ENCODE data around the gene LRP6. TPM values are rescaled to one million over a fixed set of nuclear protein-coding genes. Genes with fewer than 3 reads are reported as not detected.
"Not testable (repeated sequence)": the region's sequence is repeated elsewhere in the genome, so short reads cannot be mapped to it uniquely, and the experiment has no call there.

LRP6 gene
- total RNA-seq, 1 experiment from 2014 or later: 13.8 TPM

DNA sequence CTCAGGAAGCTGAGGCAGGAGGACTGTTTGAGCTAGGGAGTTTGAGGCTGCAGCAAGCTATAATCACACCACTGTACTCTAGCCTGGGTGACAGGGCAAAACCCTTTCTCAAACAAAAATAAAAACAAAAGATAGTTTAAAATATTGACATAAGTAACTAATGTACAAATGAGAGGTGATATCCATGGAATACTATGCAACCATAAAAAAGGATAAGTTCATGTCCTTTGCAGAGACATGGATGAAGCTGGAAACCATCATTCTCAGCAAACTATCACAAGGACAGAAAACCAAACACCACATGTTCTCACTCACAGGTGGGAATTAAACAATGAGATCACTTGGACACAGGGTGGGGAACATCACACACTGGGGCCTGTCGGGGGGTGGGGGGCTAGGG, 122.3 kb downstream of the LRP6 start:
- DNase-seq (ENCODE audit: low spot score); in situ Hi-C loops (cut with HindIII; ENCODE audit: low sequenced_read_pairs): not testable (repeated sequence)

DNA sequence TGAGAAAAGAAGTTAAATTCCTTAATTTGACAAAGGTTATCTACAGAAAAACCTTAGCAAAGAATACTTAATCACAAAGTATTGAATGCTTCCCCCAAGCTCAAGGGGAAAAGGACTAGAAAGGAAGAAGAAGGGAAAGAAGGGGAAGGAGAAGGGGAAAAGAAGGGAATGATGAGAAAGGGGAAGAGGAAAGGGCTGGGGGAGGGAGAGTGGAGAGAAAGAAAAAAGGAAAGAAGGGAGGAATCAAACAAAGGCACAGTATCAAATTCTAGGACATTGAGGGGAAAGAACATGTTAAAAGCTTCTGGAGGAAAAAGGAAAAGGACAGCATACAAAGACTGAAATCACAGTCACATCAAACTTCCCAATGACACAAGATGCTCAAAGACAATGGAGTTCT, 125.8 kb downstream of the LRP6 start:
- in situ Hi-C loops (cut with HindIII; ENCODE audit: low sequenced_read_pairs): no loop called here
- DNase-seq (ENCODE audit: low spot score): no peak

DNA sequence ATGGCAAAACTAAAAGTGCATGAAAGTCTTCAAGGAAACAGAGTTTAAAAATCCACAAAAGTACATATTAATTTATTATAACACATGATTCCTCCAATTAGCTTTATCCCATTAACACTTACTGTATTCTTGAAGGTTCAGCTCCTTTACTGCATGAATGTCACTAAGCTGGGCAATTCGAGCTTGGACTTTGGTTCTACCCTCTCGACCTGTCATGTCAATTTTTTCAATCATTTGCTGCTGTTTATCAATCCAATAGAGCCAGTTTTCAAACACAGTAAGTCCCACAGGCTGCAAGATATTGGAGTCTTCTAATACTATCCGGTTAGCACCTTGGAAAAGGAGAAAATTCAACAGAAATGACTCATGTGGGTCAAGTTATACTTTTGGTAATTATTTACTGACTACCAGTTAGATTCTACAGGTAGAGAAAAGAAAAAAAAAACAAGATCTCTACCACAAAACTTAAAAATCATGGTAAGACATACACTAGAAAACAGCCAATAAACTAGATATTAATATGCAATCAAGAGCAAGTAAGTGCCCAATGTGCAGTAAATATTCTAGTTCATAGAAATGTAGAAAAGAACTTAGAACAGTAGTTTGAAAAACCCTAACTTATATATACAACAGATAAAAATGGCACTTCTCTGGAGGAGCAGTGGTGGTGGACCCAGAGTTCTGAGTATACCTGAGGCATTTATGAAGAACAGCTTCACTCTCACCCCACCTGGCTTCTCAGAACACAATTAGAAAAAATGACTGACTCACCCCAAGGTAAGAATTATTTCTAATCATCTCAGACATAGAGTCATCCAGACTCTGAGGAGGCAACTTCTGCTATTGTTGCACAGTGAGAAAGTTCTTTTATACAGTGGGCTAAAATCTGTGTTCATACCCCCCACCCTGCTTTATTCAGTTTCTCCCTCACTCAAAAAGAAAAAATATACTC, 128.4 kb downstream of the LRP6 start:
- in situ Hi-C loops (cut with HindIII; ENCODE audit: low sequenced_read_pairs): no loop called here
- no peak for DNase-seq (ENCODE audit: low spot score)

DNA sequence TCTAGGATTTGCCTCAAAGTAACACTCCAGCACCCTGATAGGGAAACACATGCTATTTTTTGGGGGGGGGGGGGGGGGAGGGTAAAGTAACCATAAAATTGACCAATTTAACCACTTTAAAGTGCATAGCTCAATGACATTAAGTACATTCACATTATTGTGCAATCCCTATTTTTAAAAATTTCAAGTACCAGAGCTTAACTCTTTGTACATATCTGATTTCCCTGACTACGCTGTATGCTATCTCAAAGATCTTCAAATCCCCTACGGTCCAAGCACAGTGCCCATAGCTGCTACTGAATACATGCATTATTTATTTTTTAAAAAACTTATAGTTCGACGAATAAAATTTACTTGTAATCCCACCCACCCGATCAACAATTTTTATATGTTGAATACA, 133.1 kb downstream of the LRP6 start:
- DNase-seq (ENCODE audit: low spot score): no peak
- in situ Hi-C loops (cut with HindIII; ENCODE audit: low sequenced_read_pairs): no loop called here

DNA sequence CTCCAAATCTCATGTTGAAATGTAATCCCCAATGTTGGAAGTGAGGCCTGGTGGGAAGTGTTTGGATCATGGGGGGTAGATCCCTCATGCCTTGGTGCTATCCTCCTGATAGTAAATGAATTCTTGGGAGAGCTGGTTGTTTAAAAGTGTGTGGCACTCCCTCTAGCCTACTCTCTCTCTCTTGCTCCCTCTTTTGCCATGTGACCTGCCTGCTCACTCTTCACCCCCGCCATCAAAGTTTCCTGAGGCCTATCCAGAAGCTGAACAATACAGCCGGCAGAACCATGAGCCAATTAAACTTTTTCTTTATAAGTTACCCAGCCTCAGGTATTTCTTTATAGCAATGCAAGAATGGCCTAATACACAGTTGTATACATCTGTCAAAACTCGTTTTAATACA, 133.6 kb downstream of the LRP6 start:
- in situ Hi-C loops (cut with HindIII; ENCODE audit: low sequenced_read_pairs): no loop called here
- no peak for DNase-seq (ENCODE audit: low spot score)

DNA sequence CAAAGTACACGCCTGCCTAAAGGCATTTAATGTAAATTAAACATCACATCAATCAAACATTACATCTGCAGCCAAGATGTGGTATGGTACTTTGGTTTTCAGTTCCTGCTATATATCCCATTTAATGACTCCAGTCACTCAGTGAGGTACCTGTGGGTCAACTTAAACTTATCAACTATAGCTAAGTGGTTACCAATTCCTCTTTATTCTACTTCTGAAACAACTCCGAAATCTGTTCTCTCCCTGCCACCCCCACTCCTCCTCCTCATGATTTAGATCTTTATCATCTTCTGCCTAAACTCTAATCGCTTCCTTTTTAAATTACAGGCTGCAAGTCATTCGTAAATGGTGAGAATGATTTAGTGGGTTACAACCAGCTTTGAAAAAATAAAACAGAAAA, 138.2 kb downstream of the LRP6 start:
- in situ Hi-C loops (cut with HindIII; ENCODE audit: low sequenced_read_pairs): no loop called here
- no peak for DNase-seq (ENCODE audit: low spot score)

DNA sequence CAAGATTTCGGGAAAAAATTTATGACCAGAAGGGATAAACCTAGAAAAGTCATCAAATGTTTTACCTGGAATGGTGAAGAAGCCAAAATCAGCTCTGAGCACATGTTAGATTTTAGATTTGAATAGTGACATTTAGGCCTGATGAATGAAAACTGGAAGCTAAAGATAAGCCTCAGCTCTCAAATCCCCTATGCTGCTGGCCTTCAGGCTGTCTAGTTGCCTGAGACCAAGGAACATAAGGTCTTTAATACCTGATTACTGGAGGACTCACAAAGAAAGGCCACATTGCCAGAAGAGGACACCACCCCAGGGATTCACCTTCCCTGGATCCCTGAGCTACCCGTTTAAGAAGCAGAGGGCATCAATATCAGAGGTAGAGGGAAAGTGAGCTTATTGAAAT, 139.5 kb downstream of the LRP6 start:
- in situ Hi-C loops (cut with HindIII; ENCODE audit: low sequenced_read_pairs): no loop called here
- no peak for DNase-seq (ENCODE audit: low spot score)

DNA sequence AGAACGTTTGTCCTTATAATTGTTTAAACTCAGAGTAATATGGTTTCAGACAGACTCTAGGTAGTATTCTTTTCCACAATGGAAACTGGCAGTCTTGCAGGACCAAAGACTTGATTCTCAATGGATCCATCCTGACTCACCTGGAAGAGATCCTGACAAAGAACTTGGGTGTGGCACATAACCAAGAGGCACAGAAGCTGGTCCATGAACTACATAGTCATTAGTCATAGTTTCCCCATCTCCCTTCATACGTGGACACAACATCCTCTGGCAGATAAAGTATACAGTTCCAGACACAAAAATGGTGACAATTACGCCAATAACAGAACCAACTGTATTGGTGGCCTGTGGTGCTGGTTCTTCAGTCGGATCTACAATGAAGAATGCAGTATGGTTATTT, 140.3 kb downstream of the LRP6 start:
- in situ Hi-C loops (cut with HindIII; ENCODE audit: low sequenced_read_pairs): no loop called here
- DNase-seq (ENCODE audit: low spot score): no peak

DNA sequence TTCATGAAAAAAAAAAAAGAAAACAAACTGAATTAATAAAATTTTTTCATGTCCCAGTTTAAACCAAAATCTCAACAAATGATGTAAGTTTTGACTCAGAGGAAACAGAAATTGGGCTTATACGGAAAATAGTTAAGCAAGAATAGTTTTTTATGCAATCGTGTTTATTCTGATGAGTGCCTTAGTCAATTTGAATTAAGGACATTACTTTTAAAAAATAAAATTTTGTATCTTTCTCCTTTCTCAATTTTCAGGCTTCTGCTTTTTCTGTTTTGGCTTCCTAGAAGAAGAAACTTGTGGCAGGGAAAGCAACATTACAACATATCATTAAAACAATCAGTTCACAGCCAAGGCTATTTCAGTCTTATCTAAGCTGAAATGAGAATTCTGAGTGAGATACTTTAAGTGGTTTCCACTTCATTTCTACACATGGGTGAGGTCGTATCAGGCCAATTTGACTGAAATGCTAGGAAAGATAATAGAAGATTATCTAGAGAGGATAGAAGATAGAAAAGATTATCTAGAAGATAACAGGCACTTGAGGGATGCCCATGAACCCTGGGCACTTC, 143.7 kb downstream of the LRP6 start:
- no peak for DNase-seq (ENCODE audit: low spot score)
- in situ Hi-C loops (cut with HindIII; ENCODE audit: low sequenced_read_pairs): no loop called here

DNA sequence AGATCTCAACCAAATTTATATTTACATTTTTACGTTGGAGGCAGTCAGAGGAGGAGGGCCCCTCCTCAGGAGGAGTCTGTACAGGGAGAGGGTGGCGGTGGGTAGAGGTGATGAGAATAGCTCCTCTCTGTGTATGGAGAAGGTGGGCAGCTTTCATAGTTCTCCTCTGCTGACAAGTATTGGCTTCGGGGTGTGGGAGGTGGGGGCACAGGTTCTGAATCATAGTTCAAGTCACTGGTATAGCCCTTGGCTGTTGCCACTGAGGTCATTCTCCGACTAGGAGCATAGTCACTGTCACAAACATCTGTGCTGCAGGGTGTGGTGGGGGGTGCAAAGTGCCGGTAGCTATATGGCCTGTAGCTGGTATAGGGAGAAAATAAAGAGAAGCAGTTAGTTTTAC, 145.8 kb downstream of the LRP6 start:
- in situ Hi-C loops (cut with HindIII; ENCODE audit: low sequenced_read_pairs): no loop called here
- no peak for DNase-seq (ENCODE audit: low spot score)

DNA sequence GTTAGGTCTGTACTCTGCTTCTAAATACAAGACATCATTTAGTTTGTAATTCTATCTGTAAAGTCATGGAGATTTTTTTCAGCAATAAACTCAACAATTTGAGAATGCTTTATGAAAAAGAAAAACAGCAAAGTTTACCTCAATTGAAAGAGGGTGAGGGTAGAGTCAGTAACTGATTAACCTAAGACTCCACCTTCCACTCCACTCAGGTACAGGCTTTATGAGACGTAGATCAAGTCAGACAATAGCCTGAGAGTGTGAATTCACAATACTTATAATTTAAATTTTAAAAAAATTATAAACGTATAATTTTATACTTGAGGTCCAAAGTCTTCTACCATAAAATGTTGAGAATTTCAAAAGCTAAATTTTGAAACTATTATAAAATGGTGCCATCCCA, 150.2 kb downstream of the LRP6 start:
- no peak for DNase-seq (ENCODE audit: low spot score)
- in situ Hi-C loops (cut with HindIII; ENCODE audit: low sequenced_read_pairs): no loop called here

DNA sequence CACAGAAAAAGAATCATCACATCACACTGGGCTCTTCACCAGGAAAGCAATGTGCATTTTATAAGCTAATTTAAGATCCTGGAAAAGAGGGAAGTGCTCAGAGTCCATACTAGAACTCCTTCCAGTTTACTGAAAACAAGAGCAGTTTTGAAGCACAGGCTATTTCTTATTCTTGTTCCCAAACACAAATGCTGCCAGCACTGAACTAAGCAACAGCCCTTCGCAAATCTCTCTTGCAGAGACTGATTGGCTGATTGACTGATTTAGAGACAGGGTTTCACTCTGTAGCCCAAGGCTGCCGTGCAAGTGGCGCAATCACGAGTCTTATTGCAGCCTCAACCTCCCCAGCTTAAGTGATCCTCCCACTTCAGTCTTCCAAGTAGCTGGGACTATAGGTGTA, 151.3 kb downstream of the LRP6 start:
- no peak for DNase-seq (ENCODE audit: low spot score)
- in situ Hi-C loops (cut with HindIII; ENCODE audit: low sequenced_read_pairs): no loop called here

DNA sequence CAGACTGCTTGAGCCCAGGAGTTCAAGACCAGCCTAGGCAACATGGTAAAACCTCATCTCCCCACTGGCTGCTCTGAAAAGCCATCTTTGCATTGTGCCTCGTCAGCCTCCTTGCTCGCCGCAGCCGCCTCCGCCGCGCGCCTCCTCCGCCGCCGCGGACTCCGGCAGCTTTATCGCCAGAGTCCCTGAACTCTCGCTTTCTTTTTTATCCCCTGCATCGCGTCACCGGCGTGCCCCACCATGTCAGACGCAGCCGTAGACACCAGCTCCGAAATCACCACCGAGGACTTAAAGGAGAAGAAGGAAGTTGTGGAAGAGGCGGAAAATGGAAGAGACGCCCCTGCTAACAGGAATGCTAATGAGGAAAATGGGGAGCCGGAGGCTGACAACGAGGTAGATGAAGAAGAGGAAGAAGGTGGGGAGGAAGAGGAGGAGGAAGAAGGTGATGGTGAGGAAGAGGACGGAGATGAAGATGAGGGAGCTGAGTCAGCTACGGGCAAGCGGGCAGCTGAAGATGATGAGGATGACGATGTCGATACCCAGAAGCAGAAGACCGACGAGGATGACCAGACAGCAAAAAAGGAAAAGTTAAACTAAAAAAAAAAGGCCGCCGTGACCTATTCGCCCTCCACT, 155.8 kb downstream of the LRP6 start:
- DNase-seq (ENCODE audit: low spot score); in situ Hi-C loops (cut with HindIII; ENCODE audit: low sequenced_read_pairs): not testable (repeated sequence)

DNA sequence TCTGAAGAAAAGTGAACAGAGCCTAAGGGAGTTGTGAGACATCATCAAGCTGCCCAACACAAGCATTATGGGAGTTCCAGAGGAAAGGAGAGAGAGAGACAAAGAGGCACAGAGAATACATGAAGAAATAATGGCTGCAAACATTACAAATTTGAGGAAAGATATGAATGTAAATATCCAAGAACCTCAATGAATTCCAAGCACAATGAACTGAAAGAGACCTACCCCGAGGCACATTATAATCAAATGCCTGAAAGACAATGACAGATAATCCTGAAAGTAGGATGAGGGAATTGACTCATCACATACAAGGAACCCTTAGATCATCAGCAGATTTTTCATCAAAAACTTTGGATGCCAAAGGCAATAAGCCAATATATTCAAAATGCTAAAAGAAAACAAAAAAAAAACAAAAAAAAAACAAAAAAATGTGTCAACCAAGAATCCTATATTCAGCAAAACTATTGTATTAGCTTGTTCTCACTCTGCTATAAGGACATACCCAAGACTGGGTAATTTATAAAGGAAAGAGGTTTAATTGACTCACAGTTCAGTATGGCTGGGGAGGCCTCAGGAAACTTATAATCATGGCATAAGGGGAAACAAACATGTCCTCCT, 158.3 kb downstream of the LRP6 start:
- in situ Hi-C loops (cut with HindIII; ENCODE audit: low sequenced_read_pairs): no loop called here
- DNase-seq (ENCODE audit: low spot score): no peak

DNA sequence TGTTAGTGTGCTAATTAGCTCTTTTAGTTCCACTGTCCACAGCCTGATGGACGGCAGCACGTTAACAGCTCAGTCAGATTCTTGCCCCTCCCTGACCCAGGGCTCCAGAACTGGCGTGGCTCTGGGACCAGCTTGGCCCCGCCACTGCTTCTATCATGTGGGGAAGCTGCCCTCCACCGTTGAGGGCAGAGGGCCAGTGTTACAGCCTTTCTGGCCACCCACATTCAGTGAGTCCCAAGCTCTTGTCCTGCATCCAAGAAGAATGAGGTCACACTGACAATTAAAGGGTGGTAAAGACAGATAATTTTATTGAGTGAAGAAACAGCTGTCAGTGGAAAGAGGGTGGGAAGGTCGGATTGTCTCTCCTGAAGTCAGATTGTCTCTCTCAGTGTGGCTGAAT, 159.2 kb downstream of the LRP6 start:
- in situ Hi-C loops (cut with HindIII; ENCODE audit: low sequenced_read_pairs): no loop called here
- no peak for DNase-seq (ENCODE audit: low spot score)

DNA sequence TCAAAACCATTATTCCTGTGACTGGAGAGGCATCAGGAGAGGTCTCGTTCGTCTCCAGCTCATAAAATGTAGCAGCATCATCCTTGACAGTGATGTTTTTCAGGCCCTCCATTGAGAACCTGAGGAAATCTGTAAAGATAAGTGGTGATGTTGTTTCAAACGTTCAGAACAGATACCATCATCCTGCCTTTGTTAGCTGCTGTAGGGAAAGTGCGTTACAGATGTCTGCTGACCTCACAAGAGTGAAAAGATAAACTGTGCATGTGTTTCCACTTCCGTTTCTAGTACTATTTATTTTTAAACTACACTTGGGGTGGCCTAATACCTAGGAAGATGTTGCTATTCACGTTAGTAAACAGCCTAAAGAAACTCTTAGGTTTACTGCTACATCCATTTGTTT, 167.7 kb downstream of the LRP6 start:
- DNase-seq (ENCODE audit: low spot score): no peak
- in situ Hi-C loops (cut with HindIII; ENCODE audit: low sequenced_read_pairs): no loop called here

DNA sequence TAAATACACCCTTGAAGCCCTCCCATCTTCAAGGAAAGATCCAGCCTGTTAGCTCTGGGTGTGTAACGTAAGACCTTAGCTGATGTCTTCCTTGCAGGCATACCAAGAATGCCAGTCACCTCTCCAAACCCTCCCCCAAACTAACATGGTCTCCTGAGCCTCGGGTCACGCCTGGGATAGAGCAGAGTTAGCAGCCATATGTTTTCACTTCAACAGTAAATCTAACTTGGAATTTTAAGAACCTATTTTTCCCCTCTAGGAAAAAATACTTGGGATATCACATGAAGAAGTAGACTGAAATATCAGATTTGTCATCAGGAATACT, 168.2 kb downstream of the LRP6 start:
- no peak for DNase-seq (ENCODE audit: low spot score)
- in situ Hi-C loops (cut with HindIII; ENCODE audit: low sequenced_read_pairs): no loop called here

DNA sequence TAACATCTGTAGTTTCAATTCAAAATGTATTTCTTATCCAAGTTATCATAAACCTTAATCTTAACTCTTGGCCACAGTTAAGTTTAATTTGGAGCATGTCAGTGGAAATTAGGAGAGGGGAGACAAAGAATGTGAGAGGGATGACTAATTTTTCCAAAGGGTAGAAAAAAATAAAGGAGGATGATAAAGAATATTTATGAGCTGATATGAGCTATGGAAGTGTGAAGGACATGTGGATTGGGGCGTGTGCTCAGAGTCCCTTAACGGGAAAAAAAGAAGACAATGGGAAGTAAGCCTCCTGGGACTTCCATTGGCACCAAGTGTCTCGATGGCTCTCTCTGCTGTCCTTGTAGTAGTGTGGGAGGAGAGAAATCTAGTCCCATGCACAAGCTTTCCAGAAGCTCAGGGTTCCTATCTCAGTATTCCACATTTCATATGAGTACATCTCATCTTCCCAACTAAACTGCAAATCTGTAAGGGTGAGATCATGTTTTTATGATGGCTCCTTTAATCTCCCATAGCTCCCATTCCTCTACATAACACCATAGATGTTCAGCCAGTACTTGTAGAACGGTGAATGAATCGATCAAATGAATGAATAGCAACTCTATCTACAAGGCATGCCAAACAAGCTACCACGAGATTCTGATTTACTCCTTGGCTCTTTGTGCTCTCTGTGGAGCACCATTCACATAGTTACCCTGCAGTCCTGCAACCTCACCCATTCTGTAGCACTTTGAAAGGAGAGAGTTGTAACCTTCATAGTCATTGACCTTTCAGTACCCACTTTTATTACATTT, 168.8 kb downstream of the LRP6 start:
- DNase-seq (ENCODE audit: low spot score): no peak
- in situ Hi-C loops (cut with HindIII; ENCODE audit: low sequenced_read_pairs): no loop called here

DNA sequence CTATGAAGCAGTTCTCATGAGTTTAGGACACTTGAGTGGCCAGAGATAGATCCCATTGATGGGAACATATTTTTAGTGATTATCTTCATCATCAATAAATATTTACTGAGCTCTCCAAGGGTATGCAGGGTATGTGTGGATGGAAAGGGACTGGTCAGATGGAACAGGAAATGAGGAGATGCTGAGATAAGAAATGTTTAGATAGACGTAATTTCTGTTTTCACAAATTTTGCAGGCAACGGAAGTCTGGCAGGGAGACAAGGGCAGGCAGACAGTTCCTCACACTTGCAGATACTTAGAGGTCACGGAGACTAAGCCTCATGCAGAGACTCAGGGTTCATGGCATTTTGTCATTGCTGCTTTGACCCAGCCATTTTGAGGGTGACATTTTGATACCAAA, 171.8 kb downstream of the LRP6 start:
- no peak for DNase-seq (ENCODE audit: low spot score)
- in situ Hi-C loops (cut with HindIII; ENCODE audit: low sequenced_read_pairs): no loop called here

Measured in G401 (cell line).